Adrenal gland (tissue), 12 donors: Measurements from ENCODE around the gene SUCLG2. TPM values are rescaled to one million over a fixed set of nuclear protein-coding genes. Genes with fewer than 3 reads are reported as not detected.

Source experiments
- DNase-seq, 7 donors: peaks; one replicate each; pipeline ENCODE4 v3.0.0-alpha.2; 2019 to 2020
- H3K27ac ChIP-seq, 5 donors: fragments of 200-600 bp; sonication (generic) in 4 of 5; 1 replicate in 3 of 5; 2 replicates in 2 of 5; pipeline versions ENCODE4 v1.5.1 to v1.8.0; 2016 to 2020; ENCODE audit warnings: mild to moderate bottlenecking in 1 of 5
- H3K27me3 ChIP-seq: fragments of 200-600 bp; 2 replicates; pipeline ENCODE4 v1.8.0; 2021
- H3K36me3 ChIP-seq, 2 donors: fragments of 200-600 bp; replicated peaks in 1 of 2; 1 replicate in 1 of 2; 2 replicates in 1 of 2; pipeline versions ENCODE4 v1.5.1 to v1.8.0; 2018 to 2022
- H3K4me1 ChIP-seq, 2 donors: fragments of 200-600 bp; replicated peaks in 1 of 2; 1 replicate in 1 of 2; 2 replicates in 1 of 2; pipeline versions ENCODE4 v1.5.1 to v1.8.0; 2018 to 2021
- H3K4me3 ChIP-seq, 4 donors: fragments of 200-600 bp; sonication (generic) in 3 of 4; one replicate each; pipeline ENCODE4 v1.5.1; 2016 to 2018
- H3K9me3 ChIP-seq, 3 donors: fragments of 200-600 bp; sonication (generic) in 1 of 3; replicated peaks in 1 of 3; 1 replicate in 2 of 3; 2 replicates in 1 of 3; pipeline versions ENCODE4 v1.5.1 to v1.8.0; 2016 to 2021
- CTCF ChIP-seq, 6 experiments: fragments of 450-650 bp in 4 of 6; fragments of 200-600 bp in 2 of 6; sonication (generic) in 1 of 6; IDR thresholded peaks; 1 replicate in 5 of 6; 2 replicates in 1 of 6; pipeline versions ENCODE4 v1.5.1 to v1.8.0; 2016 to 2021; ENCODE audit warnings: antibody characterized with exemption in 6 of 6, mild to moderate bottlenecking in 2 of 6, moderate library complexity in 1 of 6
- POLR2A ChIP-seq, 2 donors: fragments of 450-650 bp; IDR thresholded peaks; one replicate each; pipeline ENCODE4 v1.6.1; 2017; ENCODE audit warnings: antibody characterized with exemption in 2 of 2, mild to moderate bottlenecking in 2 of 2, moderate library complexity in 1 of 2
- WGBS, 4 donors: extraction: QIAGEN DNeasy Blood & Tissue Kit in 2 of 4; methylation state at CpG; one replicate each; pipeline versions ENCODE4 v1.1.5 to v1.1.7; 2013 to 2017; 5-methylcytosine and 5-hydroxymethylcytosine counted together
- intact Hi-C, 2 donors: fragments of 100-400 bp; cut with DNase I; formaldehyde crosslinking; loops; one replicate each; pipeline versions ENCODE4 v1.14.1 to v1.15.0; 2022 to 2023
- polyA plus RNA-seq, 3 donors: library from polyadenylated mRNA; stranded (reverse); fragments of 200-250 nt in 2 of 3; fragments of 350-450 nt in 1 of 3; fragmentation: Illumina TruSeq in 1 of 3; extraction: RNeasy Lipid Tissue Mini Kit (QIAGEN cat#74804) in 1 of 3; gene quantifications; one replicate each; pipeline ENCODE4 v1.2.3, GENCODE V29; 2013 to 2014
- total RNA-seq, 9 donors: library from RNA; depleted of rRNA in 4 of 9; stranded (reverse); fragments of >200 nt in 4 of 9; fragments of 120-200 nt in 1 of 9; fragmentation: NEBNext Ultra II Directional in 1 of 9; extraction: Animal tissue kit (Norgen Biotek cat#: 25700) in 1 of 9; gene quantifications; one replicate each; pipeline versions ENCODE4 v1.1.0 to v1.2.4, GENCODE V29; 2013 to 2023
- donor health status: healthy with polysubstance abuse.
- donor health status: Bipolar disorder and iron deficiency.
- donor health status: DM: yes; HTN: yes; CAD: no.
- donor health status: DM: no; HTN: no; CAD: no.
- donor health status: DM: no; HTN: no; CAD: no.
- donor health status: DM: yes; HTN: yes; CAD: no.

SUCLG2 gene
- total and polyA plus RNA-seq, 12 donors, result 24.4 to 115 (median 69.6) TPM

- TF ChIP-seq POLR2A (IDR thresholded peaks at IDR 0.05), result no peak
- no peak for TF ChIP-seq CTCF (IDR thresholded peaks at IDR 0.05)
- peaks cover 5 to 8% of the 10 kb centered on the region in 2 donors for H3K4me1 ChIP-seq
- 93 to 98% (median 97%) methylated on average over 7 of the region's 7 CpGs for WGBS, 4 donors
- no peak overlapping the region for H3K4me3 ChIP-seq
- no peak overlapping the region for H3K27ac ChIP-seq
- H3K36me3 ChIP-seq, result no peaks in the 10 kb centered on the region
- DNase-seq, result no peak
- no peaks in the 10 kb centered on the region for H3K27me3 ChIP-seq
- intact Hi-C loops, result no loop called here
- H3K9me3 ChIP-seq, result no peaks in the 10 kb centered on the region
Observed at GRCh38 chr3:67478423-67478822, 176.0 kb downstream of the SUCLG2 start.

GRCh38 chr3:67474311-67474710 is 180.1 kb downstream of the SUCLG2 start:
- Histone ChIP-seq H3K27me3 (no peaks in the 10 kb centered on the region), H3K27ac (no peak overlapping the region), H3K4me1 (peaks cover 4 to 5% of the 10 kb centered on the region in 2 donors), H3K4me3 (no peak overlapping the region), H3K9me3 (no peaks in the 10 kb centered on the region), H3K36me3 (no peaks in the 10 kb centered on the region)
- intact Hi-C loops, result no loop called here
- WGBS, 4 donors, result 95 to 99% (median 97%) methylated on average over 4 of the region's 4 CpGs
- TF ChIP-seq CTCF (IDR thresholded peaks at IDR 0.05), result no peak
- TF ChIP-seq POLR2A (IDR thresholded peaks at IDR 0.05), result no peak
- no peak for DNase-seq

- Histone ChIP-seq H3K36me3 (no peaks in the 10 kb centered on the region), H3K4me1 (no peaks in the 10 kb centered on the region), H3K27me3 (no peaks in the 10 kb centered on the region), H3K27ac (no peak overlapping the region), H3K9me3 (no peaks in the 10 kb centered on the region), H3K4me3 (no peak overlapping the region)
- TF ChIP-seq CTCF (IDR thresholded peaks at IDR 0.05) (no peak), POLR2A (IDR thresholded peaks at IDR 0.05) (no peak)
- no peak for DNase-seq
- intact Hi-C loops, result no loop called here
- WGBS, 4 donors, result 95 to 99% (median 98%) methylated on average over 2 of the region's 2 CpGs
Observed at GRCh38 chr3:67472674-67473201, 181.7 kb downstream of the SUCLG2 start.

GRCh38 chr3:67470207-67470606 is 184.2 kb downstream of the SUCLG2 start:
- Histone ChIP-seq H3K4me1 (no peaks in the 10 kb centered on the region), H3K36me3 (no peaks in the 10 kb centered on the region), H3K9me3 (no peaks in the 10 kb centered on the region), H3K27ac (no peak overlapping the region), H3K4me3 (no peak overlapping the region), H3K27me3 (no peaks in the 10 kb centered on the region)
- no peak for DNase-seq
- TF ChIP-seq POLR2A (IDR thresholded peaks at IDR 0.05) (no peak), CTCF (IDR thresholded peaks at IDR 0.05) (no peak)
- intact Hi-C loops, result no loop called here
- WGBS, 4 donors, result 91 to 96% (median 93%) methylated on average over 1 of the region's 1 CpG
